HepG2 (cell line): ENCODE results near the gene SLCO3A1.

Experiments used
- ASH2L ChIP-seq: fragments of 300-600, 200-600 bp; sonication (generic); IDR thresholded peaks from 2 replicates; pipeline ENCODE4 v1.7.0; 2017; ENCODE audit warnings: low read depth, mild to moderate bottlenecking, moderate library complexity, mixed read lengths, low read length; ENCODE audit not compliant: insufficient read length
- FOSL1 ChIP-seq: sonication (generic); formaldehyde crosslinking; IDR thresholded peaks from 2 replicates; pipeline ENCODE4 v1.9.0; 2021; ENCODE audit warnings: missing genetic modification reagents, borderline replicate concordance
- GFI1 ChIP-seq: sonication (generic); formaldehyde crosslinking; IDR thresholded peaks from 2 replicates; pipeline ENCODE4 v1.5.0; 2020; ENCODE audit warnings: missing genetic modification reagents, mild to moderate bottlenecking, borderline replicate concordance
- NCOA2 ChIP-seq: sonication (generic); formaldehyde crosslinking; IDR thresholded peaks from 2 replicates; pipeline ENCODE4 v1.8.0; 2022; ENCODE audit warnings: inconsistent platforms
- POLR2A ChIP-seq, 2 experiments: IDR thresholded peaks; 2 replicates each; pipeline ENCODE4 v1.6.1; 2011; ENCODE audit warnings: low read depth in 2 of 2, low read length in 2 of 2, mild to moderate bottlenecking in 1 of 2, moderate library complexity in 1 of 2; ENCODE audit not compliant: insufficient read depth in 1 of 2
- RAD21 ChIP-seq: fragments of 450-650 bp; formaldehyde crosslinking; IDR thresholded peaks from 2 replicates; pipeline ENCODE4 v1.5.0; 2020; ENCODE audit warnings: mild to moderate bottlenecking
- RARG ChIP-seq: sonication (generic); formaldehyde crosslinking; IDR thresholded peaks from 2 replicates; pipeline ENCODE4 v1.4.0; 2020; ENCODE audit warnings: low read depth, mild to moderate bottlenecking, missing genetic modification reagents
- RBM39 ChIP-seq: fragments of 200-400 bp; formaldehyde crosslinking; IDR thresholded peaks from one replicate; pipeline ENCODE4 v1.6.1; 2018; ENCODE audit warnings: antibody characterized with exemption, mild to moderate bottlenecking, low read depth, low read length; ENCODE audit not compliant: poor library complexity, severe bottlenecking
- ZFP82 ChIP-seq: sonication (generic); formaldehyde crosslinking; IDR thresholded peaks from 2 replicates; pipeline ENCODE4 v1.5.1; 2020; ENCODE audit warnings: mild to moderate bottlenecking, missing genetic modification reagents, borderline replicate concordance
- ZNF333 ChIP-seq: sonication (generic); formaldehyde crosslinking; IDR thresholded peaks from 2 replicates; pipeline ENCODE4 v1.4.0; 2020; ENCODE audit warnings: mild to moderate bottlenecking, missing genetic modification reagents, borderline replicate concordance
- TF ChIP-seq, protein P1 (sequence below): sonication (generic); formaldehyde crosslinking; IDR thresholded peaks from 2 replicates; pipeline ENCODE4 v1.4.0; 2020; ENCODE audit warnings: missing genetic modification reagents
- TF ChIP-seq, protein P2 (sequence below): sonication (generic); formaldehyde crosslinking; IDR thresholded peaks from 2 replicates; pipeline ENCODE4 v1.5.0; 2020; ENCODE audit warnings: mild to moderate bottlenecking, missing genetic modification reagents, moderate library complexity
- TF ChIP-seq, protein P3 (sequence below): IDR thresholded peaks from 2 replicates; pipeline ENCODE4 v1.6.1; 2016; ENCODE audit warnings: control low read depth

DNA sequence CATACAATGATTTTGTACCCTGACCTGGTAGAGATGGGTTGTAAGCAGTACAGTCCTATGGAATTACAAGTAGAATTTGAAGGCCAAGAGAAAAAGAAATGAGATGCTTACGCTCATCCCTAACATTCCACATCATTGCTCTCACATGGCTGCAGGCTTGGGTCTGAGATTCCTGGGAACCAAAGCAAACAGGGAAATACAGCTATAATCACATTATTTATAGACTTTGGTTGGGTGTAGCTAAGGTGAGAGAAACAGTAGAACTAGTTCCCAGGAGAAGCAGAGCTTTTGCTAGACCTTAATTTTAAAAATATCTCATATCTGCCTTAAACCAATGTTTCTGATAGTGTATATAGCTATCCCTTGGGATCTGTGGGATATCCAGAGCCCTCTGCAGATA is 51.4 kb downstream of the SLCO3A1 start:
- TF ChIP-seq, protein P1, sequence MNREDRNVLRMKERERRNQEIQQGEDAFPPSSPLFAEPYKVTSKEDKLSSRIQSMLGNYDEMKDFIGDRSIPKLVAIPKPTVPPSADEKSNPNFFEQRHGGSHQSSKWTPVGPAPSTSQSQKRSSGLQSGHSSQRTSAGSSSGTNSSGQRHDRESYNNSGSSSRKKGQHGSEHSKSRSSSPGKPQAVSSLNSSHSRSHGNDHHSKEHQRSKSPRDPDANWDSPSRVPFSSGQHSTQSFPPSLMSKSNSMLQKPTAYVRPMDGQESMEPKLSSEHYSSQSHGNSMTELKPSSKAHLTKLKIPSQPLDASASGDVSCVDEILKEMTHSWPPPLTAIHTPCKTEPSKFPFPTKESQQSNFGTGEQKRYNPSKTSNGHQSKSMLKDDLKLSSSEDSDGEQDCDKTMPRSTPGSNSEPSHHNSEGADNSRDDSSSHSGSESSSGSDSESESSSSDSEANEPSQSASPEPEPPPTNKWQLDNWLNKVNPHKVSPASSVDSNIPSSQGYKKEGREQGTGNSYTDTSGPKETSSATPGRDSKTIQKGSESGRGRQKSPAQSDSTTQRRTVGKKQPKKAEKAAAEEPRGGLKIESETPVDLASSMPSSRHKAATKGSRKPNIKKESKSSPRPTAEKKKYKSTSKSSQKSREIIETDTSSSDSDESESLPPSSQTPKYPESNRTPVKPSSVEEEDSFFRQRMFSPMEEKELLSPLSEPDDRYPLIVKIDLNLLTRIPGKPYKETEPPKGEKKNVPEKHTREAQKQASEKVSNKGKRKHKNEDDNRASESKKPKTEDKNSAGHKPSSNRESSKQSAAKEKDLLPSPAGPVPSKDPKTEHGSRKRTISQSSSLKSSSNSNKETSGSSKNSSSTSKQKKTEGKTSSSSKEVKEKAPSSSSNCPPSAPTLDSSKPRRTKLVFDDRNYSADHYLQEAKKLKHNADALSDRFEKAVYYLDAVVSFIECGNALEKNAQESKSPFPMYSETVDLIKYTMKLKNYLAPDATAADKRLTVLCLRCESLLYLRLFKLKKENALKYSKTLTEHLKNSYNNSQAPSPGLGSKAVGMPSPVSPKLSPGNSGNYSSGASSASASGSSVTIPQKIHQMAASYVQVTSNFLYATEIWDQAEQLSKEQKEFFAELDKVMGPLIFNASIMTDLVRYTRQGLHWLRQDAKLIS (CRISPR knock-in tag) = no peak
- TF ChIP-seq, protein P2, sequence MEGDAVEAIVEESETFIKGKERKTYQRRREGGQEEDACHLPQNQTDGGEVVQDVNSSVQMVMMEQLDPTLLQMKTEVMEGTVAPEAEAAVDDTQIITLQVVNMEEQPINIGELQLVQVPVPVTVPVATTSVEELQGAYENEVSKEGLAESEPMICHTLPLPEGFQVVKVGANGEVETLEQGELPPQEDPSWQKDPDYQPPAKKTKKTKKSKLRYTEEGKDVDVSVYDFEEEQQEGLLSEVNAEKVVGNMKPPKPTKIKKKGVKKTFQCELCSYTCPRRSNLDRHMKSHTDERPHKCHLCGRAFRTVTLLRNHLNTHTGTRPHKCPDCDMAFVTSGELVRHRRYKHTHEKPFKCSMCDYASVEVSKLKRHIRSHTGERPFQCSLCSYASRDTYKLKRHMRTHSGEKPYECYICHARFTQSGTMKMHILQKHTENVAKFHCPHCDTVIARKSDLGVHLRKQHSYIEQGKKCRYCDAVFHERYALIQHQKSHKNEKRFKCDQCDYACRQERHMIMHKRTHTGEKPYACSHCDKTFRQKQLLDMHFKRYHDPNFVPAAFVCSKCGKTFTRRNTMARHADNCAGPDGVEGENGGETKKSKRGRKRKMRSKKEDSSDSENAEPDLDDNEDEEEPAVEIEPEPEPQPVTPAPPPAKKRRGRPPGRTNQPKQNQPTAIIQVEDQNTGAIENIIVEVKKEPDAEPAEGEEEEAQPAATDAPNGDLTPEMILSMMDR (CRISPR knock-in tag) = no peak
- no peak for TF ChIP-seq ZNF333 (CRISPR knock-in tag)
- no peak for TF ChIP-seq ZFP82 (CRISPR knock-in tag)
- TF ChIP-seq, protein P3, sequence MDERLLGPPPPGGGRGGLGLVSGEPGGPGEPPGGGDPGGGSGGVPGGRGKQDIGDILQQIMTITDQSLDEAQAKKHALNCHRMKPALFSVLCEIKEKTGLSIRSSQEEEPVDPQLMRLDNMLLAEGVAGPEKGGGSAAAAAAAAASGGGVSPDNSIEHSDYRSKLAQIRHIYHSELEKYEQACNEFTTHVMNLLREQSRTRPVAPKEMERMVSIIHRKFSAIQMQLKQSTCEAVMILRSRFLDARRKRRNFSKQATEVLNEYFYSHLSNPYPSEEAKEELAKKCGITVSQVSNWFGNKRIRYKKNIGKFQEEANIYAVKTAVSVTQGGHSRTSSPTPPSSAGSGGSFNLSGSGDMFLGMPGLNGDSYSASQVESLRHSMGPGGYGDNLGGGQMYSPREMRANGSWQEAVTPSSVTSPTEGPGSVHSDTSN (CRISPR knock-in tag) = no peak
- TF ChIP-seq FOSL1 (CRISPR knock-in tag) = no peak
- no peak for TF ChIP-seq RAD21 (CRISPR knock-in tag)
- no peak for TF ChIP-seq NCOA2
- TF ChIP-seq RBM39 = no peak
- no peak for TF ChIP-seq POLR2A (IDR thresholded peaks at IDR 0.05; ENCODE audit: insufficient read depth in 1 of 2, low read depth in 2 of 2, low read length in 2 of 2)
- TF ChIP-seq ASH2L = no peak
- no peak for TF ChIP-seq RARG (CRISPR knock-in tag)
- no peak for TF ChIP-seq GFI1 (CRISPR knock-in tag)
